GM21529 (cell line): ENCODE measurements around the gene CNTNAP4.

Experiments used
- ATAC-seq: cut with Tn5 transposase; IDR thresholded peaks from one replicate; pipeline ENCODE4 v1.9.1; 2021; ENCODE audit not compliant: unreplicated experiment

The CNTNAP4 gene

GRCh38 chr16:76387994-76388393, 110.8 kb downstream of the CNTNAP4 start:
- no peak for ATAC-seq

DNA sequence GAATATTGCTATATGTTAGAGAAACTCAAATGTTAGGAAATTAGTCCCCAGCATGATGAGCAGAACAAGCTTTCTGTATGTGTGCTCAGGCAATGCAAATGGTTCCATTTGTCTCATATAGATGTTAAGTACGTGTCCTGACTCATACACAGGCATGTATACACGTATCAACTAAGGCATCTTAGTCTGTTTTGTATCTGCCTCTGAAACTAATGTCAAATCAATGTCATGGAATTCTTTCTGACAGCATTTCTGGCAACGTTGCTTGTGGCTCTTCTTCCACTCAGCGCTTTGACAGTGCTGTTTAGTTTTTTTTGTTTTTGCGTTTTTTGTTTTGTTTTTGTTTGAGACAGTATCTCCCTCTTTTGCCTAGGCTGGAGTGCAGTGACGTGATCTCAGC, 111.9 kb downstream of the CNTNAP4 start:
- ATAC-seq: no peak

DNA sequence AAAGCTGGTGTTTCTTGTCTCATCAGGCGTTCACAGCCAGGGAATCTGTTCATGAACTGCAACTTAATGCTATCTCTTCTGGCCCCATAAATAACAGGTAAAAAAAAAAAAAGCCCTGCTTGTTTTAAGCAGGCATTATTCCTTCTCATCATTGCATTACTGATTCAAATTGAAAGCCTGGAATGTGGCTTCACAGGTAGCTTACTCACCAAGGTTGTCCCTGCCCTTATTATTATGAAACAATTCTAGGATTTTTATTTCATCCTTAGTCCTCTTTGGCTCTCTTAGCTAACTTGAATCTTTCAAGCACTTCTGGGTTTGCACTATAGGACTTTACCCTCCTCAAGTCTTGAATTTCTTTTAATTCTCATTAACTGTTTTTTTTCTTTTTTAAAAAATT, 113.3 kb downstream of the CNTNAP4 start:
- ATAC-seq: no peak

DNA sequence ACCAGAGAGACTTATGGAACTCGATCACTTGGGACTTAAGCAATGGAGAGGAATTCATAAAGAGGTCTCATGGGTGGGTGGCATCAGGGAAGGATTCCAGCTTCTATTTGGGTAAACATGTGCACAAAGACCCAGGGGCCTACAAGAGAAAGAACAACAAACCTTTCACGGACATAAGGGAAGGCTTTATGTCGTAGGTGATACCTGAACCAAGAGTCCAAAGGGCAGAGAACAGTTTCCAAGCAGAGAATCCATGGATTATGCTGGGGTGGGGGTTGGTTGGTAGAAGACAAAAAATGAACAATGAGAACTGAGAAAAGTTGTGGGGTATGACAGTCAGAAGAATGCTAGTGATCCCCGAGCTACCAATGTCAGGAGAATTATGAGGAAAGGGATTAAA, 119.8 kb downstream of the CNTNAP4 start:
- no peak for ATAC-seq

DNA sequence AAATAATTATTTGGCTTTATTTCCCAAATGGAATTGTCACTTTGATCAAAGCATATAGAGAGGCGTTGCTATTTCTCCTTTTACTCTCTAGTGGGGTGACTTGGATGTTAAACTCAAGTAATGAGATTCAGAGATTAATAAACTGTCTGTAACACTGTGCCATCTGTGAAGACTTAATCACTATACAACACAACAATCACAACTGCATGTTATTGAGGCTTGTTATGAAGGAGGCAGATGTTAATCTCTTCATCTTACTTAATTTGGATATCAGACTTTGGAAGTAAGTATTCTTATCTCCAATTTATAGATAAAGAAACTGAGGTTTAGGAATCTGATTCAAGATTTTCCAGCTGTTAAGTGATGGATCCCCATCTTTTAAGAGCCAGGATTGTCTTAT, 132.5 kb downstream of the CNTNAP4 start:
- ATAC-seq: no peak

DNA sequence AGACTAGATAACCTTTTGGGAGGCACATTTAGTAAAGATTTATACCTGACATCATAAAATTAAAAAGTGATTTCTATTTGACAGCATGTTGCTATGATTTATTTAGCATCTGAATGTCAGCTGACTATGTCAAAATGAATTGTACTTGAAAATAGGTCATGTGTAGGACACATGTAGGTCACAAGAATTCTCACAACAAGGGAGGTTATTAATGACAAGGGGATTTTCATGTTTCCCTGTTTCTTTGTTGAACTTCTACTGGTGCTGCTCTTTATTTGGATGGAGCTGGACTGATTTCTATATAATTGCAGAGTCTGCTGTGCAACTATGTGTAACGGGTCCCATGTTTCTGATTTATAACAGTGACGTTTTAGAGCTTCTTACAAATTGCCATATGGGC, 144.4 kb downstream of the CNTNAP4 start:
- ATAC-seq: no peak

DNA sequence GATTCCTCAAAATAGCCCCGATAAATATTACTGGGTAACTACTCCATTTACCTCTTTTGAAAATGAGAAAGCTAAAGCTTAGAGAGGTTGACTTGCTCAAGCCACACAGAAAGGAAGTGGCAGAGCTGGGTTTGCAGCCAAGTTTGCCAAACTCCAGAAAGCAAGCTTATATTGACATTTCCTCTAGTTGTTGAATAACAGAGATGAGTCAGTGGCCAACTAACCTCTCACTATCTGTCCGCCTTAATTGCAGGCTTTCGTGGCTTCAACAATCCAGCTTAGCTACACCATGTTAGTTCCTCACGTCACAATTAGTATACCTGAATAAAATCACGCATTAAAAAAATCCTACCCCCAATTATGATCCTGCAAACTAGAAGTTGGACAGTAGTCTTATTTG, 151.7 kb downstream of the CNTNAP4 start:
- no peak for ATAC-seq

- no peak for ATAC-seq
Observed at GRCh38 chr16:76441391-76441790, 164.2 kb downstream of the CNTNAP4 start.

GRCh38 chr16:76441876-76442275, 164.7 kb downstream of the CNTNAP4 start:
- ATAC-seq: no peak

DNA sequence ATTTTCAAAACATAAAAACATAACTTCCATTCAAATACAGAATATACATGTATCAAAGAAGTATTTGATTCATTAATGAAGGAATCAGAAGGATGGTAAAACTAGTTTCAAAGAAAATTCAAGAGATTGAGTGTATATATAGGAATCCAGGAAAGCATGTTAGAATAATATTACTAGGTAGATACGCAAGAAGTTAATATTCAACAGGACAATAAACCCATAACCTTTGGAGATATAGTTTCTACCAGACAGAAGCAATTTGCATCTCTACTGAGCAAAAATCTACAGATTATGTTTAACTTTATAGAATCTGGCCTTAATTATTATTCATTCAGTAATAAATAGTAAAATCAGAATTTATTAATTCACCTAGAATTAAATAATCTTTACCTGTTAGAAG, 166.8 kb downstream of the CNTNAP4 start:
- ATAC-seq: no peak

DNA sequence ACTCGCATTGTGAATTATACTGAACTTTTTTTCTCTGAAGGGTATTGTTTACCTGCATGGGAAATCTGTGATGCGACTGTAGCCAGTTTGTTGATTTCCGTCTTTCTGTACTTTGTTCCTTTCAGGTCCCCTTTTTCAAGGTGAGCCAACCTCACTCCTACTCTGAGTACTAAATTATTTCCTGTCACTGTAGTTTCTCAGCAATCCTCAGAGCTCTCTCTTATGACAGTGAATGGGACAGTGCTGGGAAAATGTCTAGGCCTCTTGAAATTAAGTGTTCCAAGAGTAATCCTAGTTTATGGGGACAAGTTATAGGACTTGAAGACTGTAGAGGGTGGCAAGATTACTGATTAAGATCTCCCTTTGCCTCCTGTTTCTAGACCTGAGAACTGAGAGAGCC, 167.6 kb downstream of the CNTNAP4 start:
- ATAC-seq: no peak

- no peak for ATAC-seq
Observed at GRCh38 chr16:76445815-76446214, 168.6 kb downstream of the CNTNAP4 start.

DNA sequence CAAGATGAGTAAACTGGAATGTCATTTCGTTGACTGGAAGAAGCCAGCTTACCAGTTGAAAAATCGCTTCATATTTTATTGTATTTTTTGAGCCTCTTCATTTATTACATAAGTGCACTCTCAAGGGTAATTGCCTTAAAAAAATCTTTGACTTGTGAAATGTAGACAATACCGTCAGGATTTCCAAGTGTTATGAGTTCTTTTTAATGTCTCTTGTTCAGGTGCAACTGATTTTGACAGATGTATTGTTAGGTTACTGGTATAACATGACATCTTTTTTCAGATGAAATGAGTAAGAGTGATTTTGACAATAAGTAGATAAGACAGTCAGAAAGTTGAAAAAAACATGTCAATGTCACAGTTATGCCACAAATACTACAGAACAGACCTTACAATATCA, 169.1 kb downstream of the CNTNAP4 start:
- ATAC-seq: no peak

DNA sequence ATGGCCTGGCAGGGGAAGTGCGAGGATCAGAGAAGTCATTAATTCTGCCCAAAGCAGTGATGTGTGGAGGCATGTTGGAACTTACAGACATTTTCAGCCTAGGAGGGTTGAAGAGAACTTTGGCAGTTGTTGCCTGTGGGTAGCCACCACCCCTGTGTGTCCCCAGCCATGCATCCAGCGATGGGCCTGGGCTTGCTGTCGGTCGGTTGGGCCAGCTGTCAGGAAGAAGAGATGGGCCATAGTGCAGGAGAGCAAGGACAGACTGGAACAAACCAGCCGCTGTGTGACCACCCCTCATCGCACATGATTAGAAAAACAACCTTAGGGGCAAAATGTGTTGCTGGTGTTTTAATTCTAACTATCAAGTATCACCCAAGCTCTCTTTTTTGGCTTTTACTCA, 173.7 kb downstream of the CNTNAP4 start:
- ATAC-seq: no peak

- ATAC-seq: no peak
Observed at GRCh38 chr16:76455257-76455656, 178.1 kb downstream of the CNTNAP4 start.

- ATAC-seq: no peak
Observed at GRCh38 chr16:76456016-76456415, 178.8 kb downstream of the CNTNAP4 start.

DNA sequence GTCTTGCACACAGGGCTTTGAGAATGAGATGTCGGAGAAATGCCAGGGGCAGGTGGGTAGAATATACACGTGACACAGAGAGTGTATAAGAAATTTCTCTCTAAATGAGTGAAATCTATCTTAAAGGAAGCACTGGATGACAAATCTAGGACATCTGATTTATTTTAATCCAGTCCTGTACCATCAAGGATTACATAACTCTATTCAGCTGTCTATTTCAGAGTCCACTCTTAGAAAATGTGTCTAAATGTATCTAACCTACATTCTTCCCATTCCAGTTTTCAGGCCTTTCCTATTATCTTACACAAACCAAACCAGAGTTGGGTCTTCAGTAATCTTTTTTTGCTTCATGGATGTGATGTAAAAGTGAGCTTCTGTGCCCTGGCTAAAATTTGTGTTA, 181.9 kb downstream of the CNTNAP4 start:
- ATAC-seq: no peak

- no peak for ATAC-seq
Observed at GRCh38 chr16:76461836-76462235, 184.6 kb downstream of the CNTNAP4 start.

DNA sequence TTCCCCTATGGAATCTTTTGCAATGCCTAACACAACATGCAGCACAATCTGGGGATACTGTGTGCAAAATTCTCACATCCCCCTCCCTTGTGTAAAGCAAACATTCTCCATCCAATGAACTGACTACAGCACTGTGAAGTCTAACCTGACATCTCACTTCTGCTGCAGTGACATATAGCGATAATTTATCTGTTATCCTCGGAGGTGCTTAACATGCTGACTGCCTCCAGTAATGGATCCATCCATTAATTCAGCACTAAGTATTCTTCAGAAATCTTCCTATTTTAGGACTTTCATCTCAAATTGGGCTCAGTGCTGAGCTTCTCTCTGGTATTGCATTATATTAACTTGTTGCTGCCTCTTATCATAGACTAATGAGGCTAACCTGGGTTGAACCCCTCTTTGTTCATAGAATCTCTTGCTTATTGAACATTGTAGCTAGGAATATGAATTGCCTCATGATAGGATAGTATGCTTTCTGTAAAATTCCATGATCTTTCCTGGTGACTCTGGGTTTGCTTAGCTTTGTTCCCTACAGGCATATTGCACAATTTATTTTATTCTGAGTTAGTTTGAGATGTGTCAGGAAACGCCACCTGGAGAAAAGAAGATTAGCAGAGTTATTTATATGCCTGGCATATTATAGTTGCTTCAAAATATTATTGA, 187.9 kb downstream of the CNTNAP4 start:
- no peak for ATAC-seq

- ATAC-seq: no peak
Observed at GRCh38 chr16:76466871-76467270, 189.7 kb downstream of the CNTNAP4 start.

DNA sequence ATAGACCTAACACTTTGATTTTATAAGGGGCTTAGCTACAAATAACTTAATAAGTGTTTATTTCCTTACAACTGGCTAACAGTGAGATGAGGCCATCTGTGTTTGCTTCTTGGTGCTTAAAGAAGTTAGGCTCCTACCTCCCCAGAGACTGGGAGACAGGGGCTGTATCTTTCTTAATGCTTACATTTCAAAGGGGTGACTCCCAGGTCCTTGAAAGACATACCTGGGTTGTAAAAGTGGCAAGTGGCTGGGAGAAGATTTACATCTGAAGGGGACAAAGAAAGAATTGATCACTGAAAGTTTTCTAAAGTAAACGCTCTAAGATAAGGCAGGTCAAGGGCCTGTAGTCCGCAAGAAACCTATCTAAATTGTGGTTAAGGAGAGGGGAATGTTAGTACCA, 196.8 kb downstream of the CNTNAP4 start:
- no peak for ATAC-seq

DNA sequence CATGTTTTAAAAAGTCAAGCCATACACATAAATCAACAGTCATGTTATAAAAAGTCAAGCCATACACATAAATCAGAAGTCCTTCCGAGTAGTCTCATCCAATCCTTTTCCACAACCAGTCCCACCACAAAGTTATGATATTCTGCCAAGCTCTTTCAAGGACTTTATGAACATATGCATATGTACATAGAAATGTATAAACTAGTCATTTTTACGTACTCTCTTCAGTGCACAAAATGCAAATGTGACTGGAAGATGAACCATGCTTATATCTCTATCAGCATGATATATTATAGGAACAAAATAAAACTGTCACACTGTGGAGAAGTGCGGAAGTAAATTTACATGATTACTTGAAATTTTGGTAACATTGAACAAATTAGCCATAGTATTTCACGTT, 200.9 kb downstream of the CNTNAP4 start:
- no peak for ATAC-seq

GRCh38 chr16:76483307-76483909, 206.2 kb downstream of the CNTNAP4 start:
- ATAC-seq: no peak
